Right cardiac atrium (tissue), 5 donors: ENCODE results near the gene TVP23A. TPM values are rescaled to one million over a fixed set of nuclear protein-coding genes. Genes with fewer than 3 reads are reported as not detected.

Source experiments
- ATAC-seq, 2 donors: fragments of 200-7000 bp; cut with Tn5 transposase; one replicate each; pipeline versions ENCODE4 v1.8.0 to v1.9.1; 2020; ENCODE audit warnings: moderate library complexity in 2 of 2, mild to moderate bottlenecking in 1 of 2
- DNase-seq, 3 donors: peaks; one replicate each; pipeline ENCODE4 v3.0.0-alpha.2; 2020
- H3K27ac ChIP-seq: one replicate; pipeline ENCODE4 v1.5.1; 2013; ENCODE audit warnings: mild to moderate bottlenecking, low read length, control low read depth, moderate library complexity
- H3K27me3 ChIP-seq: one replicate; pipeline ENCODE4 v1.6.1; 2013; ENCODE audit not compliant: control insufficient read depth, insufficient read depth
- H3K4me1 ChIP-seq: one replicate; pipeline ENCODE4 v1.6.1; 2013; ENCODE audit warnings: low read length; ENCODE audit not compliant: control insufficient read depth, insufficient read depth
- H3K4me3 ChIP-seq: one replicate; pipeline ENCODE4 v1.5.1; 2013; ENCODE audit warnings: low read length, control low read depth
- H3K9me3 ChIP-seq: one replicate; pipeline ENCODE4 v1.6.1; 2013; ENCODE audit warnings: low read length; ENCODE audit not compliant: control insufficient read depth
- WGBS: extraction: QIAGEN DNeasy Blood & Tissue Kit; methylation state at CpG from one replicate; pipeline ENCODE4 v1.1.7; 2013; 5-methylcytosine and 5-hydroxymethylcytosine counted together
- intact Hi-C, 4 donors: fragments of 100-400 bp; cut with DNase I; formaldehyde crosslinking; loops; one replicate each; pipeline versions ENCODE4 v1.11.0 to v1.14.0; 2022 to 2023
- polyA plus RNA-seq: library from polyadenylated mRNA; stranded (reverse); fragments of 200-250 nt; gene quantifications from one replicate; pipeline ENCODE4 v1.2.3, GENCODE V29; 2013
- total RNA-seq, 4 donors: library from RNA; stranded (reverse); fragmentation: NEBNext Ultra II Directional; extraction: Animal tissue kit (Norgen Biotek cat#: 25700); gene quantifications; one replicate each; pipeline ENCODE4 v1.2.1, GENCODE V29; 2021
- donor health status: healthy with polysubstance abuse.
- donor health status: DM: no; HTN: yes; CAD: no.
- donor health status: DM: no; HTN: no; CAD: no.
- donor health status: DM: no; HTN: yes; CAD: no; lungs with severe emphysema.
- donor health status: DM: yes; HTN: yes; CAD: no.

The TVP23A gene
- total and polyA plus RNA-seq, 5 donors = 1.4 to 3.2 (median 2.0) TPM

- no peak for ATAC-seq
- intact Hi-C loops = loop anchor here in 2 of 4 donors (10.0 kb wide), 2 partner anchors 58 to 148 kb away; no protein-coding TSS in a partner anchor
- Histone ChIP-seq H3K4me3 (no peak overlapping the region), H3K4me1 (peaks cover 8% of the 10 kb centered on the region), H3K9me3 (no peaks in the 10 kb centered on the region), H3K27me3 (no peaks in the 10 kb centered on the region), H3K27ac (no peak overlapping the region)
- 88% methylated on average over 7 of the region's 7 CpGs for WGBS
- no peak for DNase-seq
Measured at GRCh38 chr16:10767127-10767526, 51.5 kb downstream of the TVP23A start.

DNA sequence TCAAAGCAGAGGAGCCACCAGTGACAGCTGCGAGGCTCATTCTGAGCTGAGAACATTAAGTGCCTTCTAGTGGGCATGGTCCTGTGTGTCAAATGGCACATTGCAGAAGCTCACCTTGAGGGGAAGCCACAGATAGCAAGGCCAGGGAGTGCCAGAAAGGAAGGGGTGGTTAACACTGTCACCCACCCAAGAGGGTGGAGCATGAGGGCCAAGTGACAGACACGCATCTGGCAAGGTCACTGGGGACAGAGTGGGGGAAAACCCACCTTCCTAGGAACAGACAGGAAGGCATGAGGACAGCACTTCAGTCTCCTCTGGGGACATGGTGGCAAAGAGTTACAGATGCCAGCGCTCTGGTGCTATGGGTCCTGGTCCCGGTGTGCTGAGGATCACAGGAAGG, 52.8 kb downstream of the TVP23A start:
- Histone ChIP-seq H3K9me3 (no peaks in the 10 kb centered on the region), H3K4me3 (no peak overlapping the region), H3K4me1 (peaks cover 8% of the 10 kb centered on the region), H3K27ac (no peak overlapping the region), H3K27me3 (no peaks in the 10 kb centered on the region)
- DNase-seq (no peak), ATAC-seq (peak in 1 of 2 donors; percentile 13)
- intact Hi-C loops = loop anchor here in 2 of 4 donors (10.0 kb wide), 2 partner anchors 59 to 149 kb away; no protein-coding TSS in a partner anchor
- 66% methylated on average over 4 of the region's 4 CpGs for WGBS

- Histone ChIP-seq H3K9me3 (no peaks in the 10 kb centered on the region), H3K4me3 (no peak overlapping the region), H3K27ac (no peak overlapping the region), H3K4me1 (peaks cover 8% of the 10 kb centered on the region), H3K27me3 (no peaks in the 10 kb centered on the region)
- intact Hi-C loops = loop anchor here in 2 of 4 donors (10.0 kb wide), 2 partner anchors 61 to 151 kb away; no protein-coding TSS in a partner anchor
- DNase-seq (no peak), ATAC-seq (no peak)
- WGBS = 94% methylated on average over 7 of the region's 7 CpGs
Measured at GRCh38 chr16:10763456-10763855, 55.1 kb downstream of the TVP23A start.

GRCh38 chr16:10762336-10763016, 56.1 kb downstream of the TVP23A start:
- Histone ChIP-seq H3K9me3 (no peaks in the 10 kb centered on the region), H3K4me3 (no peak overlapping the region), H3K4me1 (peaks cover 8% of the 10 kb centered on the region), H3K27me3 (no peaks in the 10 kb centered on the region), H3K27ac (no peak overlapping the region)
- intact Hi-C loops = loop anchor here in 2 of 4 donors (10.0 kb wide), 2 partner anchors 62 to 152 kb away; no protein-coding TSS in a partner anchor
- ATAC-seq = peak; percentile 15 to 23
- DNase-seq = no peak
- 92% methylated on average over 35 of the region's 35 CpGs for WGBS

DNA sequence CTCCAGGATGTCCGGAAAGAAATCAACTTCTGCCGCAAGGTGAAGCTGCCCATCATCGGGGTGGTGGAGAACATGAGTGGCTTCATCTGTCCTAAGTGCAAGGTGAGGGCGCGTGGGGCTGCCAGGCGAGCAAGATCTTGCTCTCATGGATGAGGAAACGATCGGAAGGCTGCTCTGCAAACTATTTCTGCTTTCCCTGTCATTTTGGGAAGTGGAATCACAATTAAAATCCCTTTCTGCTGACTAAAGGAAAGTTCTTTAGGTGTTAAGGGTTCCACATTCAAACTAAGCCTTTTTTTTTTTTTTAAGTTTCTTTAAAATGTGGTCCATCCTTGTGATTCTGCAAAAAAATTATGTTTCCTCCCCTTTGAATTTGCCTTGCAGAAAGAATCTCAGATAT, 57.2 kb downstream of the TVP23A start:
- intact Hi-C loops = loop anchor here in 2 of 4 donors (10.0 kb wide), 2 partner anchors 63 to 153 kb away; no protein-coding TSS in a partner anchor
- 90% methylated on average over 8 of the region's 8 CpGs for WGBS
- no peak for ATAC-seq
- Histone ChIP-seq H3K9me3 (no peaks in the 10 kb centered on the region), H3K27me3 (no peaks in the 10 kb centered on the region), H3K27ac (no peak overlapping the region), H3K4me3 (no peak overlapping the region), H3K4me1 (peaks cover 8% of the 10 kb centered on the region)
- no peak for DNase-seq

GRCh38 chr16:10760858-10761257, 57.7 kb downstream of the TVP23A start:
- H3K4me3 ChIP-seq = no peak overlapping the region
- no peaks in the 10 kb centered on the region for H3K27me3 ChIP-seq
- no peaks in the 10 kb centered on the region for H3K9me3 ChIP-seq
- ATAC-seq (no peak), DNase-seq (no peak)
- 79% methylated on average over 3 of the region's 3 CpGs for WGBS
- intact Hi-C loops = loop anchor here in 2 of 4 donors (10.0 kb wide), 2 partner anchors 64 to 154 kb away; no protein-coding TSS in a partner anchor
- H3K4me1 ChIP-seq = peaks cover 8% of the 10 kb centered on the region
- no peak overlapping the region for H3K27ac ChIP-seq

DNA sequence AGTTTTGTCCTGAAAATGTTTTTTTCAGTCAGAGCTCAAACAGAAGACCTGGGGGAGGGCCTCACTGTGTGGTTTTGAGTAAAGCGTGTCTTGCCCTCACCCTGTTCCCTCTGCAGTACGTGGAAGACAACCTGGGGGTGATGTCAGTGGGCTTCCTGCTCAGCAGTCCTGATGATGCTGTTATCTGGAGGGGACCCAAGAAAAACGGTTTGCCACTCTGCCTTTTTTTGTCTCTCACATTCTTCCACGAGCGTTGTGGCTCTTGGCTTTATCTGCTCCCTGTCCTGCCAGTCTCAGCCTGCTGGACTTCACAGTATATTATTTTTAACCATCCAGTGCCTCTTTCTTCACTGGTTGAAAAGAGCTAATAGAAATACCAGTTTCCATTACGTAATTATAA, 62.0 kb downstream of the TVP23A start:
- Histone ChIP-seq H3K9me3 (no peaks in the 10 kb centered on the region), H3K27me3 (no peaks in the 10 kb centered on the region), H3K27ac (peak overlapping the region; percentile 36), H3K4me3 (no peak overlapping the region), H3K4me1 (no peaks in the 10 kb centered on the region)
- DNase-seq (peak in 1 of 3 donors; percentile 35), ATAC-seq (peak; percentile 53 to 64)
- WGBS = 45% methylated on average over 6 of the region's 6 CpGs
- intact Hi-C loops = loop anchor here in 2 of 4 donors (5.0 to 10.0 kb wide), 3 partner anchors 68 to 168 kb away; no protein-coding TSS in a partner anchor

DNA sequence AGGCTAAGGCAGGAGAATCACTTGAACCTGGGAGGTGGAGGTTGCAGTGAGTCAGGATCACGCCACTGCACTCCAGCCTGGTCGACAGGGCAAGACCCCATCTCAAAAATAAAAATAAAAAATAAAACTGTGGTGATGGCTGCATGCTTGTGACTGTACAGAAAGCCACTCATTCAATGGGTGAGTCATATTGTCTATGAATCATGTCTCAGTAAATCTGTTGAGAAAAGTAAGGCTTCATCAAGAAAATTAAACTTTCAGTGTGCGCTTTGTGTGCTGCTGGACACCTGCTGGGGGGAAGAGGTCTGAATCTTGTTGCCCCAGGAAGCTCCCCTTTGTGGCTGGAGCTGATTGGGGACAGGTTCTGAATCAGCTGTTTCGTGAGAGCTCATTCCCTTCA, 63.7 kb downstream of the TVP23A start:
- no peak for ATAC-seq
- Histone ChIP-seq H3K4me1 (no peaks in the 10 kb centered on the region), H3K27me3 (no peaks in the 10 kb centered on the region), H3K27ac (no peak overlapping the region), H3K9me3 (no peaks in the 10 kb centered on the region), H3K4me3 (no peak overlapping the region)
- intact Hi-C loops = loop anchor here in 3 of 4 donors (5.0 to 10.0 kb wide), 4 partner anchors 70 to 170 kb away; no protein-coding TSS in a partner anchor
- peak in 1 of 3 donors; percentile 14 for DNase-seq
- 93% methylated on average over 4 of the region's 4 CpGs for WGBS

DNA sequence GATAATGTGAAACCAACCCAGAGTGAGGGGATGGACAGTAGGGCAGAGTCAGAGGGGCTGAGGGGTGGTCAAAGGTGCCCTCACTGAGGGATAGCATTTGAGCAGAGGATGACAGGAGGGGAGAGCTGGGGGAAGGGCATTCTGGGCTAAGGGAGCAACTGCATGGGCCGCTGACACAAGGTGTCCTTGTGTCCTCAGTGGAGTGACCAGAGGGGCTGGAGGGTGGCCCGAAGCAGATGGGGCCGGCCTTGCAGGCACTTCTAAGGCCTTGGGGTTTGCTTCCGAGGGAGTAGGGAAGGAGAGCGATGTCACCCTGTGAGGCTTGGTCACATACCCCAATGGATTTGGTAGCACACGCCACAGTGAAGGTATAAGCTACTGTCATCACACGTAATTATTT, 64.9 kb downstream of the TVP23A start:
- no peak overlapping the region for H3K27ac ChIP-seq

DNA sequence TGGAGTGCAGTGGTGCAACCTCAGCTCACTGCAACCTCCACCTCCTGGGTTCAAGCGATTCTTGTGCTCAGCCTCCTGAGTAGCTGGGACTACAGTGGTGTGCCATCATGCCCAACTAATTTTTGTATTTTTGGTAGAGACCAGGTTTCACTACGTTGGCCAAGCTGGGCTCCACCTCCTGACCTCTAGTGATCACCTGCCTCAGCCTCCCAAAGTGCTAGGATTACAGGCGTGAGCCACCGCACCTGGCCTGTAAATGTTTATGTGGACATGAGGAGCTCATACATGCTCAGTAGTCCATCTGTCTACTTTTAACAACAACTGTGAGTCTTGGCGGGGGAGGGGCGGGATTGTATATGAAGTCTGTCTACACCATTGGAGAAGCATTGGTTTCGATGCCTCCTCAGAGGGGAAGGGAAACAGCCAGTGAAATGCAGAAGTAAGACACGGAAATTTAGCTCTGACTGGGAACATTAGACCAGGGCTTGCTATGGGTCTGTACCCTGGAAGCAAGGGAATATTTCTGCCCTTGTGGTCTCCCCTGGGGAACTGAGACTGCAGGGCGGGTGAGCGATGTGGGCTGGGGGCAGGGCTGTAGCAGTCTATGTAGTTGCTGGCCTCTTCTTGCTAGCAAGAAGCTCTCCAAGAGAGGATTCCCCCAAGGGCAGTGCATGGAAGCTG, 65.6 kb downstream of the TVP23A start:
- H3K9me3 ChIP-seq = no peaks in the 10 kb centered on the region
- no peaks in the 10 kb centered on the region for H3K4me1 ChIP-seq
- ATAC-seq (peak; percentile 40 to 53), DNase-seq (peak in 2 of 3 donors; percentile 81 to 89)
- intact Hi-C loops = loop anchor here in 2 of 4 donors (5.0 to 10.0 kb wide), 3 partner anchors 72 to 172 kb away; no protein-coding TSS in a partner anchor
- no peaks in the 10 kb centered on the region for H3K27me3 ChIP-seq
- H3K4me3 ChIP-seq = no peak overlapping the region
- WGBS = 87% methylated on average over 10 of the region's 10 CpGs
- no peak overlapping the region for H3K27ac ChIP-seq

More for the DNA sequence above, 64.9 kb downstream of the TVP23A start:
- WGBS = 92% methylated on average over 7 of the region's 7 CpGs
- intact Hi-C loops = loop anchor here in 2 of 4 donors (5.0 to 10.0 kb wide), 3 partner anchors 71 to 171 kb away; no protein-coding TSS in a partner anchor
- no peak overlapping the region for H3K4me3 ChIP-seq
- no peaks in the 10 kb centered on the region for H3K9me3 ChIP-seq
- no peak for ATAC-seq
- no peaks in the 10 kb centered on the region for H3K27me3 ChIP-seq
- peak in 1 of 3 donors; percentile 15 for DNase-seq
- H3K4me1 ChIP-seq = no peaks in the 10 kb centered on the region
